K562 treated with DMSO at 1 percent for 4 hours (cell line): Measurements from ENCODE around the gene CNTRL. TPM values are rescaled to one million over a fixed set of nuclear protein-coding genes. Genes with fewer than 3 reads are reported as not detected.

ENCODE experiments used
- total RNA-seq: library from RNA; unstranded; fragments of 300-600 nt; gene quantifications from 2 replicates; pipeline ENCODE4 v1.2.3, GENCODE V29; 2022; ENCODE audit not compliant: insufficient read depth

CNTRL gene
- total RNA-seq, result 16.1 and 16.7 TPM in 2 replicates

GRCh38 chr9:121074370-121075250 is at the start of gene CNTRL:
Gene CNTRL, plus strand, starts transcription at chr9:121074955. Its CDS starts 13,372 bp downstream, at chr9:121088327.

GRCh38 chr9:121050128-121050988 is 24.4 kb upstream of the CNTRL start, which contains the start of gene C5:
Gene C5, minus strand, starts transcription at chr9:121050275. Its CDS starts 29 bp downstream, at chr9:121050246.

GRCh38 chr9:121201738-121202533 is 127.2 kb downstream of the CNTRL start, which contains the start of gene RAB14:
Gene RAB14, minus strand, starts transcription at chr9:121201869. Its CDS starts 8,457 bp downstream, at chr9:121193412.

Other genes starting within 250 kb of the CNTRL start
- gene PSMD5, start 232.0 kb upstream of the CNTRL start, total RNA-seq, result 37.1 and 51.1 TPM in 2 replicates
- 113 and 145 TPM in 2 replicates for gene PHF19, start 197.8 kb upstream of the CNTRL start, total RNA-seq
- gene TRAF1, start 148.2 kb upstream of the CNTRL start, total RNA-seq, result not detected in 2 replicates
- 0.76 and 0.79 TPM in 2 replicates for gene C5, start 24.7 kb upstream of the CNTRL start, total RNA-seq
- gene RAB14, start 126.9 kb downstream of the CNTRL start, total RNA-seq, result 22.8 and 25.3 TPM in 2 replicates
- 41.5 and 42.5 TPM in 2 replicates for gene GSN, start 193.2 kb downstream of the CNTRL start, total RNA-seq